GM19239 (cell line): ENCODE measurements around the gene ITPR2.
"Not testable (repeated sequence)": the region's sequence is repeated elsewhere in the genome, so short reads cannot be mapped to it uniquely, and the experiment has no call there.

Experiments used
- DNase-seq: peaks from one replicate; pipeline ENCODE4 v3.0.0; 2011; ENCODE audit warnings: low spot score; ENCODE audit not compliant: insufficient read length
- FAIRE-seq: peaks from 2 replicates; lab custom pipeline; 2011; peaks lifted over from hg19 to GRCh38; lab: Jason Lieb, UNC

Gene ITPR2

DNA sequence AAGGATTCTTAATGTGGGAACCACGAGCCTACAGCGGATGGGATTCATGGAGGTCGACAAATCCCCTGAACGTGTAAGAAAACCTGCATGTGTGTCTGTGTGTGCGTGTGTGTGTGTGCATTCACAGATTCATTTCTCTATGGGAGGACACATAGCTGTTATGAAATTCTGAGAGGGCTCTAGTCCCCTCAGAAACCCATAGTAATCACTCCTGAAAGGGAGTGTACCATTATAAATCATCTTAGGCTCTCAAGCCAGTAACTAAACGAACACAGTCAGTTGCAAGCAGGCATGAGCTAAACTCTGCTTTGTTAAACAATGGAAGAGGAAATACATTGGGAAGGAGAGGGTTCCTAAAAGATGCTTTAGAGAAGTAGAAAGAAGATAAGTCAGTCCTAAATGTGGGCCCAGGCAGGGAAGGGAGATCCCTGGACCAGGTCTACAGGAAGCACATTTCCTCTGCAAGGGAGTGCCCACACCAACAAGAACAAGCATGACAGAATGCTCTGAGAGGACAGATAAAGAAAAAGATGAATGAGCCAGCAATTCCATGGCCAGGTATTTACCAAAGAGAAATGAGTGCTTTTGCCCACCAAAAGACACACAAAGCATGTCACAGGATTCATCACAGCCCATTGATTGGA, 91.3 kb downstream of the ITPR2 start:
- DNase-seq (no peak), FAIRE-seq (peak; percentile 28)

DNA sequence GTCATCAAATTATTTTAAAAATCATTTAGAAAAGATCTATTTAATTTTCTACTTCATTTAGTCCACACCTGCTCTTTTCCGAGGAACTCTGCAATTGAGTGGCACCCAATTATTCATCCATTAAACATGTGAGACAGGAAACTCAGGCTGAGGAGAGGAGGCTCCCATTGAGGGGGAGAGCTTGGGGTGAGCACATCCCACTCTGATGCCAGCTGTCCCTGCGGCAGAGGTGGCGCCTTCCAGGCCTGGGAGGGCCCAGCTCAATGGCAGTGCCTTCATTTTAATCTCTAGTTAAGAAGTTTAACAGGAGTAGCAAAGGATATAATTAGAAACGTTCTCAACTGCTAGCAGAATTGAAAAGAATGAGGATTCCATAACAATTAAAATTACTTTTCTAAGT, 92.0 kb downstream of the ITPR2 start:
- no peak for FAIRE-seq

DNA sequence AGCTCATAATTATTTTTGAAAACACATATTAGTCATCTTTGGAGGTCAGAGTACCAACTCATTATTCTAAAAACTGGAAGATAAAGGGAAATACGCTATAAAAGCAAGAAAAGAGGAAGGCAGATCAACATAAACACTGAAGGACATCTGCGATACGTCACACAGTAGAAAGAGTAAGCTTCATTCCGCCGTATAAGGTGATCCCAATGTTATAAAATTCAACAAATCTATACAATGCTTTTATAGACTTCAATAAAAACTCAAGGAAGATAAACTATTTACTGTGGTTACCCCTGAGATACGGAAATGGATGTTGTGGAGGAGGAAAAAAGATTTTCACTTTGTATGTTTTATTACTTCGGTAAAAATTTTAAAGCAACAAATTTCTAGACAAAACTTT, 92.6 kb downstream of the ITPR2 start:
- FAIRE-seq: no peak

More for the DNA sequence above, 92.0 kb downstream of the ITPR2 start:
- DNase-seq: no peak

DNA sequence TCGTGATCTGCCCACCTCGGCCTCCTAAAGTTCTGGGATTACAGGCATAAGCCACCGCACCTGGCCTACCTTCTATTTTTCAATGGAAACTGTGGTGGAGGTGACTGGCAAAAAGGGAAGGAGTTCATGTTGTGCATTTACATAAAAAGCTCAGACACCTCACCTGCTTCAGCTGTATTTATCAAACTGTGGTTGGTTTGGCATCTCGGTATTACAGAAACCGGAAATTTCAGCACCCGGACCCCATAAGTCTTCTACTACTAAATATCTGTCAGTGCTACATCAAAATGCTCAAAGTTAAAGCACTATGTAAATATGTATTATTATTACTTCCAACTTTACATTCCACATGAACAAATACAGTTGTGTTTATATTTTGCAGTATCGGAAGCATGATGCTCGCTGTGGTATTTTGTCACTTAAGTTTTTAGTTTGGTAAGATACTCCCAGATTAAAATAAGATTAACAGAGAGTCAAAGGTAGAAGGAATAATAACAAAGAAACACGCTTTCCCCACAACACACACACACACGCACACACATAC, 95.4 kb downstream of the ITPR2 start:
- no peak for FAIRE-seq

More for the DNA sequence above, 92.6 kb downstream of the ITPR2 start:
- DNase-seq: no peak

DNA sequence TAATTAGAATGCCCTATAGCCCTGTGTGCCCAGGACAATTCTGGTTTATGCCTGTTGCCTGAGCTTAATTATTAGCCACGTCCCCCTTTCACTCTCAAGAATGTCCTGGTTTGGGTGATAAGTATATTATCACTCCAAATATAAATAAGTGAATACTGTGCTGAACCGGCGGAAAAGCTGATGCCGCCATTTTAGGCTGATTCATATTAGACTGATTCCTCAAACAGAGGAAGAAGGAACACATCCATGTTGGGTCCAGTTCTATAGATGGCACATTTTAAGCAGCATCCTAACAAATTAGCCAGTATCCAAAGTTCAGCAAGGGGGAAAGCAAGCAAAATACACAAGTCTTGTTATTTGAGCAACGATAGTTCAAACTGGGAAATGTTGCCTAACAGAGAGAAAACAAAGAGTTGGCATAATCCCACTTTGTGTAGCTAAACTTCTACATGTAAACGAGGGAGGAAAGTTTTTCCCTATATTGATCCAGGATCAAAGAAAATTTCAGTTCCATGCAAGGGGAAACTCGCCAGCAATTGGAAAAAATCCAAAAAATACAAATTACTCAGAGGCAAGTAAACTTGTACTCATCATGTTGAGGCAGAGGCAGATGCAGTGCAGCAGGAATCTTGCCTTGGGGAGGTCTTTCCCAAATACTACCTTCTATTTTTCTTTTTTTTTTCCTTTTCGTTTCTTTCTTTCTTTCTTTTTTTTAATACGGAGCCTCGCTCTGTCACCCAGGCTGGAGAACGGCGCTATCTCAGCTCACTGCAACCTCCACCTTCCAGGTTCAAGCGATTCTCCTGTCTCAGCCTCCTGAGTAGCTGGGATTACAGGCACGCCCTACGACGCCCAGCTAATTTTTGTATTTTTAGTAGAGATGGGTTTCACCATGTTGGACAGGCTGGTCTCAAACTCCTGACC, 96.2 kb downstream of the ITPR2 start:
- FAIRE-seq (no peak), DNase-seq (no peak)

More for the DNA sequence above, 95.4 kb downstream of the ITPR2 start:
- no peak for DNase-seq

DNA sequence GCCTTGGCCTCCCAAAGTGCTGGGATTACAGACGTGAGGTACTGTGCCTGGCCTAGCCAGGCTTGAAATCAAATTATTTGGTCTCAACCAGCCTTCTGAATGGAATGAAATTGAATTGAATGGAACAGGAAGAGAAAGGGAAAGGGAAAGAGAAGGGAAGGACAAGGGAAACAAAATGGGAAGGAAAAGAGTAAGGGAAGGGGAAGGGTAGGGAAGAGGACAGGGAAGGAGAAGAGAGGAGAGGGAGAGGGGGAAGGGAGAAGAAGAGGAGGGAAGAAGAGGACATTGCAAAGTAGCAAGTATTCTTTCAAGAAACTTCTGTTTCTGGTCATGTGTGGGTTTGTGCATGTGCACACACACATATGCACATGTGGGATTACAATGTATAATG, 97.8 kb downstream of the ITPR2 start:
- no peak for FAIRE-seq
- no peak for DNase-seq

DNA sequence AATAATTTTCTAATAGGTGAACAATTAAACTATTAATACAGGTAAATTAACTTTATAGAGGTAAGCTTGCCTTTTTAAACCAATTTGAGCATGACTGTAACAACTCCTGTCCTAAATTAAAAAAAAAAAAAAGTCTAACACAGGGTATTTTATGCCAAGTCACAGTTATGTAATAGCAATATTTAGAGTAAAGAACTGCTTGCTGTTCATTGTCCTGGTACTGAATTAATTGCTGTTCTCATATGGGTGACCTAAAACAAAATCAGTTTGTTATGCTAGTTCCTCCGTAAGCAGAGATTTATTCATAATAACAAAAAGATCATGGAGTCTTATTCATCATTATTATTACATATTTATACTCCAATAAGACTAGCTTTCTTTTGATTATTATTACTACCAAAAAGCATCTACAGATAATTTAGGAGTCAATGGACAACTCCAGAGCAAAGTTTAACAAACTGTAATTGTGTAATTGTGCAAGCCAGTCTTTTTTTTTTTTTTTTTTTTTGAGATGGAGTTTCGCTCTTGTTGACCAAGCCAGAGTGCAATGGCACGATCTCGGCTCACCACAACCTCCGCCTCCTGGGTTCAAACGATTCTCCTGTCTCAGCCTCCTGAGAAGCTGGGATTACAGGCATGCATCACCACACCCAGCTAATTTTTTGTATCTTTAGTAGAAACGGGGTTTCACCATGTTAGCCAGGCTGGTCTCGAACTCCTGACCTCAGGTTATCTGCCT, 98.3 kb downstream of the ITPR2 start:
- no peak for DNase-seq
- no peak for FAIRE-seq

DNA sequence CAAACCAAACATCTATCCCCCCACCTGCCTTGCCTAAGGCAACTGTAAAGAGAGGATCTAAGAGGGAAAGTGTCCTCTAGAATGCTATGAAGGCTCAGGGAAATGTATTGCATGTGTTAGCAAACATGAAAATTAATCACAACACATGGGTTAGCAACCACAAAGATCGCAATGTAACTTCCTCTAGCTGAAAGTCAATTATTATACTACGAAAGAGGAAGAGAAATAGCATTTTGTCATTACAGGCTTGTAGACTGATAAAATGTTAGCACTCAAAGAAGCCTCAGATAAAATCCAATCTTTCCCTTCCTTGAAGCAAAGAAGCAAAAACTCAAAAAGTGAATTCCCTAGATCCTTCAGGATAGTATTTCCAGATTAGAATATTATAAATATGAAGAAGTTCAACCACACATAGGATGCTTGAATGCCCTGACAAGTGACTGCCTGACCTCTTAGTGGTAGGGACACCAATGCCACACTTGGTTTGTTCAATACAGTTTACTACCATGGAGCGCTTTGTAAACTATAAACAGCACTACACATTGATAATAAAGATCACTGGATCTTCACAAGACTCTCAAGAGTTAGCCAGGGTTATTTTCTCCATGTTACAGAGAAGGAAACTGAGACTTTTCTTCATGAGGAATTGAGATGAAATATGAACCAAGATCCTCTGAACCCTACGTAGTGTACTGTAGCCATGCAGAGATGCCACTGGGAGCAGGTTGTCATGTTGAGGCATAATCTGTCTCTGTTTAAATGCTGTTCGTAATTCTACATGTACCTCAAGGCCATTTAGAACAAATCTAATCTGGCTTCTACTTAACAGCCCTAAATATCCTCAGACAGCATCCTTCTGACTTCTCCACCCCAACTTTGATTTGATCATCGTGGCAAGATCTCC, 100.7 kb downstream of the ITPR2 start:
- FAIRE-seq (peak; percentile 97), DNase-seq (no peak)

DNA sequence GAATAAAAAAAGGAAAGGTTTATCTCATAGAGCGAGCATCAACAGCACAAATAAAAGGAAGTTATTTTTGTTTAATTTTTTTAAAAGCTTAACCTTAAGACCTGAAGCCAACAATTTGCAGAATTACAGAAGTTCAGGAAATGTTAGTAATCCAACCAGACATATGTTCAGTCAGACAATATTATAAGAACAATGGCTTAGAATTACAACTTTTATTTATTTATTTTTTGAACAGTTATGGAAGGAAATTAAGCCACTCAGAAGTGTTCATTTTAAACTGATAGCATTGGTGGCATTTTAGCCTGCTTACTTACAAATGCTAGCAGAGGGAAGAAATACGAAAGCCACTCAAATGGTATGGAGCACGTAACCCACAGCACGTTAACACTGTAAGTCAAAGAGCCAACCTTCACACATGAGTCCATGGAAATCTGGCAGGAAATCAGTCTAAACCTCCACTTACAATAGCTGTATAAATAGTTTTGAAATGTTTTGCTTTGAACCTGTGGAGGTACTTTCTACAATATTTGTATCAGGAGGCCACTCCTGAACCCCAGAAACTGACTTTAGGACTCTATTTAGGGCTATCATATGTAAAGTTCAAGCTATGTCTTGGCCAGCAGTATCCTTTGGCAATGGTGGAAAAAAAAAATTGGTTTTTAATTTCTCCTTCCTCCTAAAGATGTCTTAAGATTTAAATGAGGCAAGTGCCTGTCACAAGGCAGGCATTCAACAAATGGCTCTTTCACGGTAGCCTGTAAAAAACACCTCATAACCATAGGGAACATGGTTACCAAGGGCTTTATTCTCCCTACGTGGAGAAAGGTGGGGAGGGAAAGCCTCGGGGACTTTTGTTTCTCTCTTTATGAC, 102.3 kb downstream of the ITPR2 start:
- FAIRE-seq (peak; percentile 31), DNase-seq (no peak)

DNA sequence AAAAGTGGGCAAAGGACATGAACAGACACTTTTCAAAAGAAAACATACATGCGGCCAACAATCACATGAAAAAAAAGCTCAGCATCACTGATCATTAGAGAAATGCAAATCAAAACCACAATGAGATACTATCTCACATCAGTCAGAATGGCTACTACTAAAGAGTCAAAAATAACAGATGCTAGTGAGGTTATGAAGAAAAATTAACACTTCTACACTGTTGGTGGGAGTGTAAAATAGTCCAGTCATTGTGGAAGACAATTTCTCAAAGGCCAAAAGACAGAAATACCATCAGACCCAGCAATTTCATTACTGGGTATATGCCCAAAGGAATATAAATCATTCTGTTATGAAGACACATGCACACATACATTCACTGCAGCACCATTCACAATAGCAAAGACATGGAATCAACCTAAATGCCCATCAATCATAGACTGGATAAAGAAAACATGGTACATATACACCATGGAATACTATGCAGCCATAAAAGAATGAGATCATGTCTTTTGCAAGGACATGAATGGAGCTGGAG, 103.8 kb downstream of the ITPR2 start:
- FAIRE-seq, DNase-seq: not testable (repeated sequence)

DNA sequence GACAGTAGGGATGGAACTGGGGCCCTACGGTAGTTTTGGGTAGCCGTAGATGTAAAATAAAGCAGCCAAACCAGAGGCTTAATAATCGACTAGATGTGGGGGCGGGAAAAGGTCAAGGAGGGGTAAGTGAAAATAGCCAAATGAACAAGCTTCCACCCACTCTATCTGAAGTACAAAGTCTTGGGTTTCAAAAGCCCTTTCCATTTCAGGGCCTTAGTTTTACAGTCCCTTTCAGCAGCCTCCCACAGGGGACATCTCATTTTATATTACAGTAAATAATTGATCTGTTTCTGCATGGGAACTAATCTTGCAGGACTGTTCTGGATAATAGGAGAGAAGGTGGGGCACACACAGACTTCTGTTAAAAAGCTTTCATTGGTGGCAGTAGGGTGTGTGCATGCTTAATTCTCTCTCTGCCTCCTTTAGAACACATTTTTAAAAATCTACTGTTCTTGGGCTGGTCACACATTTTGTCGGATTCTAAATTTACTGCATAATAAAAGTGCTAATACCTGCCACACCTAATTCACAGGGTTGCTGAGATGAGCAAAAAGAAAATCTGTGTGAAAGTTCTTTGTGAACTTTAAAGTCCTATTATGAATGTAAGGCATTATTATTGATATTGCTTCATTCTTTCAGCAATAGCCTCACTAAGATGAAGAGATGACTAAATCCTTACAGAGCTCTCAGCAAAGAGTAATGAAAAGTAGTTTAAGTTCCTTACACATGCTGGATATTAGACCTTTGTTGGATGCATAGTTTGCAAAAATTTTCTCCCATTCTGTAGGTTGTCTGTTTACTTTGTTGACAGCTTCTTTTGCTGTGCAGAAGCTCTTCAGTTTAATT, 104.6 kb downstream of the ITPR2 start:
- peak; percentile 99 for FAIRE-seq

DNA sequence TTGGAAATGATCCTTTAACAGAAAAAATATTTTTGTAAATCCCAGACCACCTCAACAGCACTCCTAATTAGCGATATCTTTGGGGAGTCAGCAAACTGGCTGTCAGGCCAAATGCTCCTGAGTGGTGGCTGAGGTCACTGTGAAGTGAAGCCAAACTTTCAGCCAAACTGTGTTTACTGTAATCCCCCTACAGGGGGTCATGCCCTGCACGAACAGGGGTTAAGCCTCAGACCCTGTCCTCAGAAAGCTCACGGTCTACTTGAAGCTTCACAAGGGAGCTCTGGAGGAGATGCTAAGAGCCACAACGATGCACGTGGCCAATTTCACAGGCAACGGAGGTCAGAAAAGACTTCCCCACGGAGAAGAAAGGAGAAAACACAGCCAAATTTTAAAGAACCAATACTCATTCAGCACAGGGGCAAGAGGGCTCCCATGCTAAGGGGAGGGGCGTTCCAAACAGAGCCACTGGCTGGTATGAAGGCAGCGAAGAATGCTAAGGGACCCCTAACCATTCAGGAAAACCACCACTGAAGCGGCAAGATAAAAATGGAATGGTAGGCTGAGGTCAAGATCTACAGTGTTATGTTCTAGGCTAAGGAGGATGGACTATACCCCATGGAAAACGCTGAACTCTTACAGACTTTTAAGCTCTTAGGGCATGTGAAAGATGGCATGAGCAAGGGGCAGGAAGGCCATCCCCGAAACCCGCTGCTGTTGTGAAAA, 105.4 kb downstream of the ITPR2 start:
- FAIRE-seq (no peak), DNase-seq (no peak)

More for the DNA sequence above, 104.6 kb downstream of the ITPR2 start:
- DNase-seq: no peak

DNA sequence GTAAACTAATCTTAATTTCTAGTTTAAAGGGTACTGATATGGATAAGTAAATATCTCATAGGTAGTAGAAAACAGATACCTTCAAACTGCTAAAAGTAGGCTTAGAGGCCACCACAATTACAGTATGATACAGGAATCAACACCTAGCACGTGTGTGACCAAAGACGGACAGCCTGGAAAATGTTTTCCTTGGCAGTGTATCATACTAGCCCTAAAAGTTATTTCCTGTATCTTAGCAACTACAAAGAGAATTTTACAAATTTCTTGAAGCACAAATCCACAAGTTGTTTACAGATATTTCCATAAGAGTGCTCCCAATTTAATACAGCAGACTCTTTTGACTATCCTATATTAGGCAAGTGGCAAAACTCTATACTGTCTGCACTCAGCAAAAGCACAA, 106.0 kb downstream of the ITPR2 start:
- DNase-seq (no peak), FAIRE-seq (peak; percentile 60)

DNA sequence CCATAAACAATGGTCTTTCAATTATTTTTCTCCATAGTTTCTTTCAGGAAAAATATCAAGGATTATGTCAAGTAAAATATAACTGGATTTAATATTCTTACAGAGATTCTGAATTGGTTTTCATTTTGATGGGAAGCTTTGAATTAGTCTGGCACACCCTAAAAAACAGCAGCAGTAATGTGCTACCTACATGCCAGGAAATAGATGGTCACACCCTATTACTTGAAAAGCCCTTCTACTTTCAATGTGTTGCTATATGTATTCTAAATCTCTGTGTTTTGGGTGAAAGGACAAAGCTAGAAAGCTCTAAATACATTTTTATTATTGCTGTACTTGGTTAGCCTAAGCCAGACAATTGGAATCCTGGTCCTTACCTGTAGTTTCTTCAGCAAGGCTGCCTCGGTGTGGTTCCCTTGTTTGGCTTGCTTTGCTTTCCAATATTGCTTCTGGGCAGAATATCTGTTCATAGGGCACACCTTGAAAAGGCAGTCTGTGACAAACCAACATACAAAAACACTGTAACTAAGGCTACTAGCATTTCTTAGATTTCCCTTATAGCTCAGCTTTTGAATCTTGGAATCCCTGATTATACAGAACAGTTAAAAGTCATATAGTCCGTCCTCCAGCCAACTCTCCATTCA, 107.6 kb downstream of the ITPR2 start:
- DNase-seq (no peak), FAIRE-seq (peak; percentile 81)

DNA sequence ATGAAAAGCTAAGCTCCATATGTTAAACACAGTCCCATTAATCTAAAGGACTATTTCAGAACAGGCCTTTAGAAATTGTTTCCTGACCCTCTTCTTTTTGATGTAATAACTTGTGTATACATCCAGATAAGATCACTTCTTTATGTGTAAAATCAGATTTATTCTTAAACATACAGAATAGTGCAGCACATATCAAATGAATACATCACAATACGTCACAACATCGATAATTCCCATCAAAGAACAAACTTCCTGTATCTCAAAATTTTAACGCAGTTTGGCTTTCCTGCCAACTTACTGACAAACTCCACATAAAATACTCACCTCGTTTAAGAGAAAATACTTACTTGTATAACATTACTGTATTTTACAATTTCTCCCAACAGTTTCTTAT, 108.7 kb downstream of the ITPR2 start:
- FAIRE-seq (no peak), DNase-seq (no peak)
